Ramos (cell line): ENCODE results near the gene KHDC4.

Experiments used
- in situ Hi-C: fragments of 300-500 bp; cut with MboI; formaldehyde crosslinking; loops from one replicate; pipeline ENCODE4 v1.14.3; 2022; ENCODE audit warnings: low sequenced_read_pairs; ENCODE audit not compliant: unreplicated experiment

The KHDC4 gene

DNA sequence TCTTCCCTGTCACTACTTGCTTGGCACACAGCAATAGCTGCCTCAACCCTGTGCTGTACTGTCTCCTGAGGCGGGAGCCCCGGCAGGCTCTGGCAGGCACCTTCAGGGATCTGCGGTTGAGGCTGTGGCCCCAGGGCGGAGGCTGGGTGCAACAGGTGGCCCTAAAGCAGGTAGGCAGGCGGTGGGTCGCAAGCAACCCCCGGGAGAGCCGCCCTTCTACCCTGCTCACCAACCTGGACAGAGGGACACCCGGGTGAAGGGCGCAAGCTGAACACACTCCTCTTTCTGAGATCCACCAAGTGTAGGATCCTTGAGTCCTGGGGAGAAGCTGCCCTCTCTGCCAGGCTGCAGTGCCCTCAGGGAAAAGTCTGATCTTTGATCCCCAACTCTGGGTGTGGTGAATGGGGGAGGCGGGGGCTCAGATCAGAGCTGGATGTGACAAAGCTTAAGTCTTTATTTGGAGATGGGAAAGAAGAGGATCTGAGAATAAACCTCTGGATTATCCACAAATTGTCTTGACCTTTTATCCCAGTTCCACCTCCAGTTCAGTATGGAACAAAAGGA, 8.4 kb upstream of the KHDC4 start:
- in situ Hi-C loops, result no loop called here

DNA sequence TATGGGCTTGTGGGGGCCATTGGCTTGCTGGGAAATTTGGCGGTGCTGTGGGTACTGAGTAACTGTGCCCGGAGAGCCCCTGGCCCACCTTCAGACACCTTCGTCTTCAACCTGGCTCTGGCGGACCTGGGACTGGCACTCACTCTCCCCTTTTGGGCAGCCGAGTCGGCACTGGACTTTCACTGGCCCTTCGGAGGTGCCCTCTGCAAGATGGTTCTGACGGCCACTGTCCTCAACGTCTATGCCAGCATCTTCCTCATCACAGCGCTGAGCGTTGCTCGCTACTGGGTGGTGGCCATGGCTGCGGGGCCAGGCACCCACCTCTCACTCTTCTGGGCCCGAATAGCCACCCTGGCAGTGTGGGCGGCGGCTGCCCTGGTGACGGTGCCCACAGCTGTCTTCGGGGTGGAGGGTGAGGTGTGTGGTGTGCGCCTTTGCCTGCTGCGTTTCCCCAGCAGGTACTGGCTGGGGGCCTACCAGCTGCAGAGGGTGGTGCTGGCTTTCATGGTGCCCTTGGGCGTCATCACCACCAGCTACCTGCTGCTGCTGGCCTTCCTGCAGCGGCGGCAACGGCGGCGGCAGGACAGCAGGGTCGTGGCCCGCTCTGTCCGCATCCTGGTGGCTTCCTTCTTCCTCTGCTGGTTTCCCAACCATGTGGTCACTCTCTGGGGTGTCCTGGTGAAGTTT, 7.8 kb upstream of the KHDC4 start:
- in situ Hi-C loops, result no loop called here

DNA sequence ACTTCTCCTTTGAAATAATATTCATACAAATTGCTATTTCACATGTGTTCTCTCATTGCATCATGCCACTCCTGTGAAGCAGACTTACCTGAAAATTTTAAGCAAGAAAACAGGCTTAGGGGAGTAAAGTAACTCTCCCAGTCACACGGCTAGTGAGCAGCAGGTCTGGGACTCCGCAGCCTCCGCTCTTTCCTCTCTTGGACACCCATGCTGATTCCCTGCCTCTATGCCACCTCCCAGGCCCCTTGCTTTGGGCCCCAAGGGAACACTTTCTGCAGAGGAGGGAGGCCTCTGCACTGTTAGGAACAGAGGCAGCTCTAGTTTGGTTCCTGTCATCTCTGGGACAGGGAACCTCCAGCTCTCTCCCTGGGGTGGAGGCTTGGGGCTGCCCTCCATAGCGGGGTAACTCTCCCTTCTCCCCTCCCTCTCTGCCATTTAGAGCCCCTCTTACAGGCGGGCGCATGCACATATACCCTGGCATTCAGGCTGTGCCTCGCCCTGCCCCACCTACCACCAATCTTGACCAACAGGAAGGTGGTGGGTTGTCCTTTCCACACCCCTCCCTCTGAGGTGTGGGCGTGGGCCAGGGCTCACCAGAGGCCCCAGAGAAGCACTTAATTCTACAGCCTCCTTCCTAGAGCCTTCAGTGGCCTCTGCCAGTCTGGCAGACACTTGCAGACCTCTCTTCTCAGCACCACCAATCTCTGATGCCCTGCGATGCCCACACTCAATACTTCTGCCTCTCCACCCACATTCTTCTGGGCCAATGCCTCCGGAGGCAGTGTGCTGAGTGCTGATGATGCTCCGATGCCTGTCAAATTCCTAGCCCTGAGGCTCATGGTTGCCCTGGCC, 7.0 kb upstream of the KHDC4 start, which contains the start of gene RXFP4:
Gene RXFP4, plus strand, starts transcription at position 646 of the 852 bp plus-strand sequence. Its CDS starts 72 bp downstream, at position 718.
- in situ Hi-C loops, result no loop called here

DNA sequence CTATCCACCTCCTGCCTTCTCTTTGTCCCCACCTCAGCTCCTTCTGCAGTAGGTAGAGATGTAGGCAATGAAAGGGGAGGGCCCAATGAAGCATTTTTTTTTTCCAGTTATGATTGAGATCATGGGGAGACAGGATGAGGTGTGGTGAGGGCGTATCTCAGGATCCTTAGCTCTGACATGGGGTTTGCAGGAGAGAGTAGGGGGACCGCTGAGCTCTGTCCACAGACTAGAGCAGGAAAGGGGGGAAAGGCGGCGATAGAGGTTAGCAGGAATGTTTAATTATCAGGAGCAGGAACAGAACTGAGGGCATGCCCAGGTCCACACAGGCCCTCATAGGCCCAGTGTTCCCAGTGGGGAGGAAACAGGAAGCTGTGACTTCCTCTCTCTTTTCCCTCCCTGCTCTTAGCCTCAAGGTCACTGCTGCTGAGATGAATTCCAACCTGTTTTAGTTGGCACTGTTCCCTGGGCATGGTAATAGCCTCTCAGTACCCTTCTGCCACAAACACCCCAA, 6.3 kb upstream of the KHDC4 start:
- in situ Hi-C loops, result no loop called here

DNA sequence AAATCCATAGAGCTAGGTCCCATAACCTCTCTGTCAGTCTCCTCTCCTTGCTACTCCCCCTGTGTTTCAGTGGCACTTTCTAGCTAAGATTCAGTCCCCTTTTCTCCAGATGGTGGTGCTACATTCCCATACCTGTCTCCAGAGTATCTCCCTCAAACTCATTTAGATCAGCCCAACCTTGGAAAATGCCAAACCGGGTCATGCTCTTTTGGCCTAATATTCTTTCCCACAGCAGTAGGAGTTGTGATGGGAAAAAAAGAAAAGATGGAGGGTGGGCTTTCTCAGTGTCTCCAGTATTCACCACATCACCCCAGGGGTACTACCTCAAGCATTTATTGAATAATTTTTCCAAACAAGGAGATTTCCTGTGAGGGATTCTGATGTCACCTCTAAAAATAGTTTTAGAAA, 4.0 kb upstream of the KHDC4 start:
- in situ Hi-C loops, result loop anchor here (5.0 to 10.0 kb wide), 2 partner anchors 54 to 127 kb away; partner anchors contain the start of gene RAB25

DNA sequence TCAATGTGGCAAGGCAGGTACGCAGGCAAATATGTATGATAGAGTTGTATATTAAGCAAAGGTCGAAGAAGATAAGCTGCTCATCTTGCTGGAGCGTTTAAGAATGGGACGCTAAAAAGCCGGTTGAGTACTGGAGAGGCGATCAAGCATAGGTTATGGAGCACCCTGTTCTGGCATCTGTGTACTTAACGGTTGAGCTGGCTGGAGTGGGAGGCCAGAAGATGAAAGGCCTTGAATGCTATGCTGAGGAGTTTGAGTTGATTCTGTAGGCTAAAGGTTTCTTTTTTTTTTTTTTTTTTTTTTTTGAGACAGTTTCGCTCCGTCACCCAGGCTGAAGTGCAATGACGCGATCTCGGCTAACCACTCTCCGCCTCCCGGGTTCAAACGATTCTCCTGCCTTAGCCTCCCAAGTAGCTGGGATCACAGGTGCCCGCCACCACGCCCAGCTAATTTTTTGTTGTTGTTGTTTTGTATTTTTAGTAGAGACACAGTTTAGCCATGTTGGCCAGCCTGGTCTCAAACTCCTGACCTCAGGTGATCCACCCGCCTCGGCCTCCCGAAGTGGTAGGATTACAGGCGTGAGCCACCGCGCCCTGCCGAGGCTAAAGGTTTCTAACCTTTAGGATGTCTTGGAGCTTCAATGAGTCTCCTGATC, 850 bp upstream of the KHDC4 start:
- in situ Hi-C loops, result loop anchor here (5.0 to 10.0 kb wide), 2 partner anchors 57 to 130 kb away; partner anchors contain the start of gene RAB25

DNA sequence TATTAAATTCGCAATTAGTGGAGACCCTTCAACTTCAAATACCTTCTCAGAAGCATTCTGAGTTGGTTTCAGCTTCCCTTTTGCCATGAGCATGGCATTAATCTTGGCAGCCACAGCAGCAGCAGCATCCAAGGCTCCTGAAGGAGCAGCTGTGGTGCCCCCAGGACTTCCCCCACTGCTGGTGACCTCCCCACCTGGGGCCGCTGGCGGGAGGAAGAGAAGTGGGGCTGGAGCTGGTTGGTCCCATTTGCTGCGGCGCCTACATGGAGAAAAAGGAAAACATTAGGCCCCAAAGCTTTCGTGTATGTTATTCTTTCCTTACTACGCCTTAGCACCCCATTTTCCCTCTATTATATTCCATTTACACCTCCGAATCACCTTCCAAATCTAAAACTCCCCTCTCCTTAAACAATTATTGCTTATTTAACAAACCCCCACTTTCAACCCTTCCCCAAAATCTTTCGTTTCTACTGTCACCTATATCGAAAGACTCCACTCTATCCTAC, 569 bp downstream of the KHDC4 start:
- in situ Hi-C loops, result loop anchor here (10.0 kb wide), 1 partner anchor 131 kb away; the partner anchor contains the start of gene RAB25

DNA sequence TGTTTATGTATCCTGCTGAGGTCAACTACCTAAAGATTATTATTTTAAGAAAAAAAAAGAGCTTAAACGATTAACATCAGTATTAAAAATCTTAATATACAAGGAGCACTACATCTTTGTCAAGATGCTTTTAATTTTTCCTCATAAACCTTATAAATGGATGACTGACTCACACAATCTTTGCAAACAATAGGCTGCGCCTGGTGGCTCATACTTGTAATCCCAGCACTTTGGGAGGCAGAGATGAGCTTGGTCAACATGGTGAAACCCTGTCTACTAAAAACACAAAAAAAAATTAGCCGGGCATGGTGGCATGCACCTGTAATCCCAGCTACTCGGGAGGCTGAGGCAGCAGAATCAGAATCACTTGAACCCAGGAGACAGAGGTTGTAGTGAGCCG, 1.7 kb downstream of the KHDC4 start:
- in situ Hi-C loops, result loop anchor here (10.0 kb wide), 1 partner anchor 132 kb away; the partner anchor contains the start of gene RAB25

DNA sequence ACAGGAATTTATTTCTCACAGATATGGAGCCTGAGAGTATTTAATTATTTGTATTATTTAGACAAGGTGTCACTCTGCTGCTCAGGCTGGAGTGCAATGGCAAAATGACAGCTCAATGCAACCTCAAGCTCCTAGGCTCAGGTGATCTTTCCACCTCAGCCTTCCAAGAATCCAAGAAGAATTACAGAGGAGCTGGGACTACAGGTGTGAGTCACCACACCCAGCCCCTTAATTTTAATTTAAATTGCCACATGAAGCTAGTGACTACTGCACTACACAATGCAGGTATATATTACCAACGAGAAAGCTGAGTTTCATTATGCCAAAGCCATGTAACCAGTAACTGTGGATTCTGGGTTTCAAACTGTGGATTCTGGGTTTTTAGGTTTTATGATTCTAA, 2.1 kb downstream of the KHDC4 start:
- in situ Hi-C loops, result loop anchor here (10.0 kb wide), 1 partner anchor 133 kb away; the partner anchor contains the start of gene RAB25

DNA sequence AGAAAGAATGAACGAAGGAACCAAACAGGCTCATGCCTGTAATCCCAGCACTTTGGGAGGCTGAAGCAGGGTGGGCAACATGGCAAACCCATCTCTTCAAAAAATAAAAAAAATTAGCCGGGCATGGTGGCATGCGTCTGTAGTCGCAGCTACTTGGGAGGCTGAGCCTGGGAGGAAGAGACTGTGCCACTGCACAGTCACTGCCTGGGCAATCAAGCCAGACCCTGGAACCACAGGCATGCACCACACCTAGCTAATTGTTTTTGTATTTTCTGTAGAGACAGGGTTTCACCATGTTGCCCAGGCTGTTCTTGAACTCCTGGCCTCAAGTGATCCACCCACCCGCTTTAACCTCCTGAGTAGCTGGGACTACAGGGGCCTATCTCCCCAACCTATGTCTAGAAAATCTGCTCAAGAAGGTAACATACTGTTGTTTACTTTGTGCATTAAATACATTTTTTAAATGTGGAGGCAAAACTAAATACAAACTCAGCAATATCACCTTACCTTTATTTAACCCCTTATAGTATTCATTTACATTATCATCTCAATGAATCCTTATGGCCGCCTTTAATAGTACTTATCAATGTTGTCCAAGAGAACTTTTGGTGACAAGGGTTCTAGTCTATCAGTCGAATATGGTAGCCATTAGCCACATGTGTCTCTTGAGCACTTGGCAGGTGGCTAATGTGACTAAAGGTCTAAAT, 2.7 kb downstream of the KHDC4 start:
- in situ Hi-C loops, result loop anchor here (10.0 kb wide), 1 partner anchor 133 kb away; the partner anchor contains the start of gene RAB25

DNA sequence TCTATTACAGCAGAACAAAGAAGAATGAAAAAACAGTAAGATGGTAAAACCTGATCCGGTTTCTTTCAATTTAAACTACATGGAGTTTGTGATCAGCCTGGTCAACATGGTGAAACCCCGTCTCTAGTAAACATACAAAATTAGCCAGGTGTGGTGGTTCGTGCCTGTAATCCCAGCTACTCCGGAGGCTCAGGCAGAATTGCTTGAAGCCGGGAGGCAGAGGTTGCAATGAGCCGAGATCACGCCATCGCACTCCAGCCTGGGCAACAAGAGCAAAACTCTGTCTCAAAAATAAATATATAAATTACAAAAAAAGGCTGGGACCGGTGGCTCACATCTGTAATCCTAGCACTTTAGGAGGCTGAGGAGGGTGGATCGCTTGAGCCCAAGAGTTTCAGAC, 3.5 kb downstream of the KHDC4 start:
- in situ Hi-C loops, result loop anchor here (10.0 kb wide), 1 partner anchor 134 kb away; the partner anchor contains the start of gene RAB25

DNA sequence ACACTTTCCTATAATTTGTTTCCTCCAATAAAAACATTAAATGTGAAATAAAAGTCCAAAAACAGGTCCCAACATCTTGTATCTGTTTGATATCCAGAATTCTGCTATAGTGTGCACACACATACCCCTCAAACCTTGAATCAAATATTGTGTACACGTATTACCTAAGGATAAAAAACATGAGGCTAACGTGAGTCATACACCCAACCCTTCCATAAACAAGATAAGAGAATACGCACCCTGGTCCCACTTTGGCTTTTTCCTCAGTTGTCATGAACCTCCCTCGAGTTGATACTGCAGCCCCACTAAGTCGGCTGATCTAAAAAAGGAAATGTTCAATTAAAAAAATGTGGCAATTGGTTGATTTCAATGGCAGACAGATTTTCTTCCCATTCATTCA, 5.2 kb downstream of the KHDC4 start:
- in situ Hi-C loops, result no loop called here

DNA sequence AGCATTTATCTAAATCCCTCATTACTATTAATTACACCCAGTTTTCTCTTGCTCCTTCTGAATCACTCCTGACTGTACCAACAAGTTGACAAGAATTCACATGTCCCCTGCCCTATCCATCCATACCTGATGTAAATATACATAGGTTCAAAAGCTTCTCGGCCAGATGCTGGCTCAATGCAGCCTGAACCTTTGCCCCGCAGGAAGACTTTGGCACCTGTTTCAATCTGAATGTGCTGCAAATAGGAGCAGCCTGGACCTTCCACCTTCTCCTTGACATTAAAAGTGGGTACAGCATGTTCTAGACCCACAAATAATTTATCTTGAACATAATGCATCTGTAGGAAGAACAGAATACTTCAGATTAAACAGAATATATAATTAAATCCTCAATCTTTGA, 8.7 kb downstream of the KHDC4 start:
- in situ Hi-C loops, result no loop called here

DNA sequence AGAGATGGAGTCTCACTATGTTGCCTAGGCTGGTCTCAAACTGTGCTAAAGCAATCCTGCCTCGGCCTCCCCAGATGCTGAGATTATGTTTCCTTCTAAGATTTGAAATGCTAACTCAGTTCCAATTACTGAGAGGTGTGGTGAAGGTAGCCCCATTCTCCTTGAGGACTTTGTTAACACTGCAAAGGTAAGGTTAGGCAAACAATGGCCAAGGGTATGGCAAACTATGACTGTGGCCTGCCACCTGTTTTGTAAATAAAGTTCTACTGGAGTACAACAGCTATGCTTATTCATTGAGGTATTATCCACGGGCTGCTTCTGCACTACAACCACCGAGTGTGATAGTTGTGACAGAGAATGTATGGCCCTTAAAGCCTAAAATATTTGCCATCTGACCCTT, 13.5 kb downstream of the KHDC4 start:
- in situ Hi-C loops, result no loop called here

DNA sequence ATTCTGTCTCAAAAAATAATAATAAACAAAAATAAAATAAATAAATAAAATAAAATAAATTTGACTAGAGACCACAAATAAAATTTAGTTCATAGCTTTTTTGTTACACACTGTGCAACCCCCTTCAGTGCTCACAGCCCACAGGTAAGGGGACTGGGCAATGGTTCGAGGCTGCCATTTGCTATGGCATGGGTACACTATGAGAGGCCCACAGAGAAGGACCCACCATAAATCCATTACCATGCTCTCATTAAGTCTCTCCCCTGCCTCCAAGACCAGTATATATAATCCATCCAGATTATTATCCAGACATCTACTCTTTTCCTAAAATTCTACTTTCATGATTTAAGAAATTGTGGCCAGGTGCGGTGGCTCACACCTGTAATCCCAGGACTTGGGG, 14.4 kb downstream of the KHDC4 start:
- in situ Hi-C loops, result no loop called here

DNA sequence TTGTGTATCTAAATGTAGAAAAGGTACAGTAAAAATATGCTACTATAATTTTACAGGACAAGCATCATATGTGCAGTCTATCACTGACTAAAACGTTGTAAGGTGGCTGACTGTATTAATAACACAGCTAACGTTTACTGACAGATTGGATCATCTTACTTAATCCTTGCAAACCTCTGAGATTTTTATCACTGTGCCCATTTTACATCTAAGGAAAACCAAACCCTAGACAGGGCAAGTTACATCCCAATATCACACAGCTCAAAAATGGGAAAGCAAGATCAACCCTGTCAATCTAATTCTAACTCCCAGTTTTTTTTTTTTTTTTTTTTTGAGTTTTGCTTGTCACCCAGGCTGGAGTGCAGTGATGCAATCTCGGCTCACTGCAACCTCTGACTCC, 15.6 kb downstream of the KHDC4 start:
- in situ Hi-C loops, result no loop called here

DNA sequence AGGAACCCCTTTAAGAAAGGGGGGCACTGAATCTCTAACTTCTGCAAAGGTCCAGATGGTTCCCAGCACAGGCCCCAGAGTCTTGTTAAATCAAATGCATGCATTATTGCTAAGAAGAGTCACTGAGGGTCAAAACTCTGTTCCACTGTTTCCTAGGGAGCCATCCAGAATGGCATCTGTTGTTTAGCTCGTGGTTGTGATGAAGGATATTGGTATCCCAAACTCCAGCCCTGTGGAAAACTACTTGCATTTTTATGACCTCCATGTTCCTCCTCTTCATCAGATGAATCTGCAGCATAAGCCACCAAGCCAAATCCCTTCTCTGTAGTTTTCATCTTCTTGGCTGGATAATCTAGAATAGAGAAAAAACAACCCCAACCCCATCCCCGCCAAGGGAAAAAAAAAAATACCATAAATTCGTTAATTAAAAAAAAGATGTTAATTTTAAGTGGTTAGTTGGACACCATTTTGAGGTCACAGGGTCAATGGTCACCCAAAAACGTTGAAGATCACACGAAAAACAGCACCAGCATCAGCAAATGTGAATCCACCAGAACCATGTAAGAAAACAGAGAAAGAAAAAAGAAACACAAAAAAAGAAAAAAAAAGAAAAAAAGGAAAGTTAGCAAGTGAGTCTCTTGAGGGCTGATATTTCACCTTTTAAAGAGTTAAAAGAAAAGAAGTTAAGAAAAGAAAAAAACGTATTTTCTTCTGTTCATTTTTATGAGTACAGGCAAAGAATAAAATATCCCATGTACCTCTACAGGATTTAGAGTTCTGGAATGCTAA, 20.1 kb downstream of the KHDC4 start:
- in situ Hi-C loops, result no loop called here

DNA sequence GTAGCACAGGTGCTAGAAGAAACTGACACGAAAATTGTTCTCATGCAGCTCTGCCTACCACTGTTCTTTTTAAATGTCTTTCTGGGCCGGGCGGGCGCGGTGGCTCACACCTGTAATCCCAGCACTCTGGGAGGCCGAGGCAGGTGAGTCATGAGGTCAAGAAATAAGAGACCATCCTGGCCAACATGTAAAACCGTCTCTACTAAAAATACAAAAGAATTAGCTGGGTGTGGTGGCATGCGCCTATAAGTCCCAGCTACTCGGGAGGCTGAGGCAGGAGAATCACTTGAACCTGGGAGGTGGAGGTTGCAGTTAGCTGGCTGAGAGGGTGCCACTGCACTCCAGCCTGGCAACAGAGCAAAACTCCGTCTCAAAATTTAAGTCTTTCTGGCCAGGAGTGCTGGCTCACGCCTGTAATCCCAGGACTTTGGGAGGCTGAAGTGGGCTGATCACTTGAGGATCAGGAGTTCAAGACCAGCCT, 22.1 kb downstream of the KHDC4 start:
- in situ Hi-C loops, result no loop called here
